Measurements from ENCODE around the gene YOD1.

Gene YOD1

DNA sequence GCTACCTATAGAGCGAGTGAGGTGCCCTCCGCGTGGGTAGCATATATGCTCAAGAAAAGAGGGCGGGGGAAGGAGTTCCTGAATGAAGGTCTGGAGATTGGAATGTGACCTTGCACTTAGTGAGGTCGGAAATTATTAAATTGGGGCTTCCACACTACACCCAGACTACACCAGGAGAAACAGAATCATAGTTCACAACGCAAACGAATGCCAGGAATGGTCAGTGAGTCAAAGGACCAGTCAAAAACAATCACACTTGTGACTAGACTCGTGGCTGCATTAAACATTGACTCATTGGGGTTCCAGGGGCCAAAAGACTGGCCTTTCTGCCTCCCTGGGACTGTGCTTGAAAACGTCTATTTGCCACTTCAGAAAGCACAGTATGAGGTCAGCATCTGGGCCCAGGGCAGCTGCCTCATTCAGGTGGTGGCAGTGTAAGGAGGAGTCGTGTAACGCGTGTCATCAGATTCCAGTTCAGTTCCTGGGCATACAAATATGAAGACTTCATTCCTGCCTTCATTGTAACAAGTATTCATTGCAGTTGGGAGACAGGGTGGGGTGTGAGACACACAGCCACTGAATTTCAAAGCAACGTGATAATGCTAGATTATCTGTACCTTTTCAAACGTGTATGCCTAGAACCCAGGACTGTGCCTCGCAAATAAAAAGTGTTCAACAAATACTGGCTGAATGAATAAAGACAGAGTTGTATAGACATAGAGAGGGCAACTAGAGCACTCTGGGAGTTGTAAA is at the start of gene YOD1:
YOD1 (minus strand) TSS at position 18 of the 753 bp plus-strand sequence. CDS start 178 bp downstream, outside the sequence.
- DNase-seq (ENCODE audit: low read depth in 3 of 3) = no peak

DNA sequence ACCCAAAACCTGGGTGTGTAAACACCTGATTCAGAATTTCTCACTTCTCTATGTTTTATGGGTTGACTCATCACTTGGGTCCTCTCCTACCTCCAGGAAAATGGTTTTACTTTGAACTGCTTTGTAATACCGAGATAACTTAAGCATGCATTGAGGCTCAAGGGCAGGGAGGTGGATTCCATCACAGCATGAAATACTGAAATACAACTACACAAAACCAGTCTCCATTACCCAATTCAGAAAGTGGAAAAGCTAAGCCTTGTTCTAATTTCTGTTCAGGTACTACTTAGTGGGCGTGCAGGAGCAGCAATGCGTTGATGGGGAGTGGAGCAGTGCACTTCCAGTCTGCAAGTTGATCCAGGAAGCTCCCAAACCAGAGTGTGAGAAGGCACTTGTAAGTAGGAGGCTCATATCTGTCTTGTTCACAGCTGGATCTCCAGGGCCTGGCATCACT is 46.9 kb upstream of the YOD1 start:
- DNase-seq (ENCODE audit: low read depth in 3 of 3) = peak in 1 of 3 experiments; percentile 37

- no peak for DNase-seq (ENCODE audit: low read depth in 3 of 3)
Observed at GRCh38 chr1:207093944-207094343, 42.9 kb upstream of the YOD1 start.

DNA sequence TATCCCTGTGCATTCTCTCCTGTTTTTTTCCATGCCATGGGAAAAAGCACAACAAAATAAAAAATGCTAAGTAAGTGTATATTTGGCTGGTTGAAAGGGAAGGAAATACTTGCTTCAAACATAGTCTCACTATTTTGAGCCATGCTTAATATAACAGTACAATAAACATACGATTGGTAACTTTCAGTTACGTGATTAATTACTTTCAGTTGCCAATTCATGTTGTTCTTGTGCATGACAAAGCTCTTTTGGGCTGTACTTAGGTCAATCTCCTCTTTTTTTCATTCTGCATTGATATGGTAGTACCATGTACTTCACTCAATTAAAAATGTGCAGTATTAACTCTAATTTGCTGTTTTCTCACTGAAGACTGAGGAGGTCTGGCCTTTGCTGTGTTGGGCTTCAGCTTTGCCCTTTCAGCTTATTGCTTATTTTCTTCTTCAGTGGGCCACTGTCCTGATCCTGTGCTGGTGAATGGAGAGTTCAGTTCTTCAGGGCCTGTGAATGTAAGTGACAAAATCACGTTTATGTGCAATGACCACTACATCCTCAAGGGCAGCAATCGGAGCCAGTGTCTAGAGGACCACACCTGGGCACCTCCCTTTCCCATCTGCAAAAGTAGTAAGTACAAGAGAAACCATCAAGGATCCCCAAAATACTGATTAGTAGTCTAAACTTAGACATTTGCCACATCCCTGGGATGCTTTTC is 40.3 kb upstream of the YOD1 start:
- DNase-seq (ENCODE audit: low read depth in 3 of 3) = no peak

- no peak for DNase-seq (ENCODE audit: low read depth in 3 of 3)
Observed at GRCh38 chr1:207089627-207090355, 38.8 kb upstream of the YOD1 start.

DNA sequence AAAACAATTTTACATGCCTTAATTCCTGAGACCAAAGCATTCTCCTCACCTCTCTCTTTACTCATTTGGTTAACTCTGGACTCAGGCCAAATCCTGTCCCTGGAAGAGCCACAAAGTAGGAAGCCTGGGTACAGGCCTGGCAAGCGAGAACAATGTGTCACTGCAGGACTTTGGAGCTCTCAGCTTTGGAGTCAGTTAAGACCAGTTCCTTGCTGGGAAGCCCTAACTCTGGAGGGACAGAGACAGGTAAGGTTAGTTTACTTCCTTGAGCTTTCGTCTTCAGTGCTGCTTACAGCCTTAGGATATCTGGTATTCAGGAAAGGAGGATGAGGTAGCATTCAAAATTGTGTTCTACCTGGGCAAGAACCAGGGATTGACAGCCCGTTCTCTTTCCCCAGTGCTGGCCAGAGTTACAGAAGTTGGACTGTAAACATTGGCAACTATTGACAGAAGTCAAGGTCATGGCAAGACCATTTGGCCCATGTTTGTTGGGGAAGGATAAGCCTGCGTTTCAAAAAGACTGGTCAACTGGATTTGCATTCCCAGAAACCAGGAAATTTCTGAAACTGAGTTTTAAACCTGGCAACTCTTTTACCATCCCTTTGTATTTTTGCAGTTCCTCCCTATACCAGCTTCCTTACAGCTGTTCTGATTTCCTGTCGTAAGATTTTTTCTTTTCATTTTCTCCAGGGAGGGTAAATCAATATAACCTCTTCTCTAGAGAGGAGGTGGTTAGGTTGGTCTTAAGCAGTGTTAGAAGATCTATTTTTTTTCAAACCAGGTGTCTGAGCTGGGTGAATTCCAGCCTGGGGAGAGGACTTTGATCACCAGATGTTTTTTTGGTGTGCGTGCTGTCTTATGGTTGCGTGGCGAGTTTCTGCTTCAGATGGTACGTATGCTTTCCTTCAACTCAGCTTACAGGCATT is 38.0 kb upstream of the YOD1 start, which contains the start of gene C4BPB:
C4BPB (plus strand) TSS at position 160 of the 926 bp plus-strand sequence; CDS start at position 832, 672 bp downstream.
- DNase-seq (ENCODE audit: low read depth in 3 of 3) = no peak

GRCh38 chr1:207088161-207088560 is 37.2 kb upstream of the YOD1 start:
- DNase-seq (ENCODE audit: low read depth in 3 of 3) = no peak

GRCh38 chr1:207085887-207086286 is 34.9 kb upstream of the YOD1 start:
- no peak for DNase-seq (ENCODE audit: low read depth in 3 of 3)

- DNase-seq (ENCODE audit: low read depth in 3 of 3) = peak; percentile 16 to 37 (median 20)
Observed at GRCh38 chr1:207084701-207085180, 33.7 kb upstream of the YOD1 start.

DNA sequence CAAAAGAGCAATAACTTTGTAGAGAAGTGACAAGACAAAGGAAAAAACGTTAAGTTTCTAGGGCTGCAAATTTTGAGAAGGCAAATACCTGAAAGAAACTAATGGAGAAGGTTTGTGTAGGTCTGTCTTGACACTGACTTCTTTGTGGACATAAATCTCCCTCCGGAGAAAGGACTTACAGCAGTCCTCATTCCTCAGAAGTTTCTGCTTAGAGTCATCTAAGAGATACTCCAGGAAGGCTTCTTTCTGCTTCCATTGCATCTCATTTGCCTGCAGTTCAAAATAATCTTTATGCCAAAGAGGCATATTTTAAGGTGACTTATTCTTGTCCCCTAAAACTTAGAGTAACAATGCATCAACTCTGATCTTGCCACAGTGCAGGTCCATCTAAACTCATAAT is 33.2 kb upstream of the YOD1 start:
- DNase-seq (ENCODE audit: low read depth in 3 of 3) = no peak

- DNase-seq (ENCODE audit: low read depth in 3 of 3) = no peak
Observed at GRCh38 chr1:207081806-207082205, 30.8 kb upstream of the YOD1 start.

DNA sequence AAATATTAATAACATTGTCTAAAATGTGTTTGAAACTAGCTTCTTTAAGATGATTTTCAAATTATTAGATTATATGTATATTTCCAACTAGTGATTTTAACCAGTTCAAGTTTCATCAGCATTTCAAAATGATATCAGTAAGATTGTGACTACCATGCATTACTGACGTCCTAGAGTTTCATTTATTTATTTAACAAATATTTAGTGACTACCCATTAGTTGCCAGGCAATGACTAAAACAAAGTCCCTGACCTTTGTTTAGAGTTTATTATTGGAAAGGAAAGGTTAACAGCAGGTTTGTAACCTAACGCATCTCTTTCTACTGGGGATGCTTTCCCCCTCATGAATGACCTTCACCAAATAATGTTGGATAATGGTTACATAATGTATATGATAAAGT is 30.1 kb upstream of the YOD1 start:
- no peak for DNase-seq (ENCODE audit: low read depth in 3 of 3)

- DNase-seq (ENCODE audit: low read depth in 3 of 3) = no peak
Observed at GRCh38 chr1:207079706-207080241, 28.8 kb upstream of the YOD1 start.

DNA sequence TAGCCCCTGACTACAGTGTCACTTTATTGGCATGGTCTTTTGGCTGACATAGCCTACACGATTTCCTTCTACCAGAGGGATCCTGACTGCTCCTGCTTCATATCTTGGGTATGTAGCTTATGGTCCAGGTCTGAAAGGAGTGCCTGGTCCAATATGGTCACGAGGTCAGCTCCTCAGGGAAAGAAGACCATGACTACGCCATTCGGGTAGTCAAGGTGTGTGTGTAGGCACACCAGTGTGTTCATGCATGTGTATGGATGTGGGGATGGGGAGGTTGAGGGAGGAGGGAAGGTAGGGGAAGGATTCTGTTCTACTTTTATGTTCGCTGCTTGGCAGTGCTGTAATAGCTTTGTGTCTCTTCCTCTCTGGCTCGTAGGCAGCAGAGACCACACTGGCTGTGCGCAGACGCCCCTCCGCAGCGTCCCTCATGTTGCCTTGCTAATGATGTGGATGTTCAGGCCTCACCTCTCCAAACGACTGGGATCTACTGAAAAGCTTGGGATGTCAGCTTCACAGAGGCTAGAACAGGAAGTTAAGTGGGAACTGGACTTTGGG is 27.6 kb upstream of the YOD1 start:
- no peak for DNase-seq (ENCODE audit: low read depth in 3 of 3)

GRCh38 chr1:207077470-207078377 is 26.7 kb upstream of the YOD1 start:
- peak; percentile 25 to 60 (median 35) for DNase-seq (ENCODE audit: low read depth in 3 of 3)

DNA sequence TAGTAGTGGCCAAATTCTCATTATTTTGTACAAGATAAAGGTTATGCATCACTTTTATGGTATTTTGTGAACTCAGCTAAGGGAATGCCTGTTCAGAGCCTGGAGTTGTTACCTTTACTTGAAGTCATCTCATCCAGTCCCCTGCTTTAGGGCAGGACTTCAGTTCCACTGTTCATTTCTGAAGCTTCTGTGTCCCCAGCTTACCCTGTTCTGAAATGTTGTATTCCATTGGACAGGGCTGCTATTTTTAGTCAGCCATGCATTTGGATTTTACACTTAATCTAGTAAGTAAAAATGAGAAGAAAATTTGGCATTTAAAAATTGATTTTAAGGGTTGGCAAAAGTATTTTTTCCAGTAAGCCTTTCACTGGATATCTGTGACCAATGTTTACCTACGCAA is 26.0 kb upstream of the YOD1 start:
- no peak for DNase-seq (ENCODE audit: low read depth in 3 of 3)

DNA sequence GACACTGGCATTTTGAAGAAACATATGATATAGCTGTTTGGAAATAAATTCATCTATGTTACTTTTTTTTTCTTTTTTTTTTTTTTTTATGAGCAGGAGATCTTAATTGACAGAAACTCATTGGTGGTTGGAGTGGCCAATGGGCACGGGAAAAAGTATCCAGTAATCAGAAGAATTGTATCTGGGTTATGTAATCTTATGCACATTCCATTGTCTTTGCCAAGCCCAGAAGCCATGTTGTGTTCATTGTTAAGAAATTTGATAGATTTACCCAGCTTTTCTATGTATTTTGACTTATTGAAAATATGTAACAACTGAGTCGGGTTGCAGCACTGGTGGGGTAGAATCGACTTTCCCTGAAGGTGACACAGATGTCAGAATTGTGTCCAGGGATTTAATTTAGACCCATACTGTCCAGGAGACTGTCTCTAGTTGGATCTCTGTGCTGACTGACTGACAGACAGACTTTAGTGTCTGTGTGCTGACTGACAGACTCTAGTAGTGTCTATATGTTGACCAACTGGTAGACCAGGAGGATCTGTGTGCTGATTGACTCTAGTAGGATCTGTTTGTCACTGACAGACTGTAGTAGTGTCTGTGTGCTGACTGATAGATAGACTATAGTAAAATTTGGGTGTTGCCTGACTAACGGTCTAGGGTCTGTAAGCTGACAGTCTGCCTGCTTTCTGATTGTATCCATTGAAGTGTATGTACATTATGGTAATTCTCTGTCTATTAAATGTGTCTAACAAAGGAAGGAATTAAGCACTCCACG is 25.4 kb upstream of the YOD1 start:
- DNase-seq (ENCODE audit: low read depth in 3 of 3) = no peak
